Keratinocyte (primary cell): Measurements from ENCODE around the gene SLC1A4. TPM values are rescaled to one million over a fixed set of nuclear protein-coding genes. Genes with fewer than 3 reads are reported as not detected.

ENCODE experiments used
- DNase-seq: peaks from one replicate; pipeline ENCODE4 v3.0.0-alpha.2; 2011; ENCODE audit warnings: low read depth, missing footprints, low spot score
- FAIRE-seq: peaks from 2 replicates; lab custom pipeline; 2011; peaks lifted over from hg19 to GRCh38; lab: Jason Lieb, UNC
- H2AFZ ChIP-seq: 2 replicates; pipeline ENCODE4 v1.6.0; 2012; ENCODE audit warnings: low read length, control low read depth, inconsistent platforms; ENCODE audit not compliant: control insufficient read depth
- H3K27ac ChIP-seq: 2 replicates; pipeline ENCODE4 v1.5.1; 2011; ENCODE audit warnings: low read length; ENCODE audit not compliant: control insufficient read depth, insufficient read depth
- H3K27me3 ChIP-seq: 3 replicates; pipeline ENCODE4 v1.6.0; 2011; ENCODE audit warnings: low read length; ENCODE audit not compliant: control insufficient read depth, insufficient read depth; ENCODE audit errors: extremely low read depth
- H3K36me3 ChIP-seq, 2 experiments: 2 replicates in 1 of 2; 3 replicates in 1 of 2; pipeline ENCODE4 v1.5.1; 2011; ENCODE audit warnings: low read length in 2 of 2, mild to moderate bottlenecking in 1 of 2; ENCODE audit not compliant: control insufficient read depth in 2 of 2, insufficient read depth in 2 of 2; ENCODE audit errors: extremely low read depth in 1 of 2
- H3K4me1 ChIP-seq: 3 replicates; pipeline ENCODE4 v1.5.1; 2011; ENCODE audit warnings: low read length; ENCODE audit not compliant: control insufficient read depth, insufficient read depth; ENCODE audit errors: extremely low read depth
- H3K4me2 ChIP-seq: 3 replicates; pipeline ENCODE4 v1.6.0; 2011; ENCODE audit warnings: low read depth, low read length; ENCODE audit not compliant: control insufficient read depth, insufficient read depth; ENCODE audit errors: extremely low read depth
- H3K4me3 ChIP-seq, 3 experiments: fragments of 200-600 bp in 1 of 3; sonication (generic) in 1 of 3; 2 replicates in 2 of 3; 3 replicates in 1 of 3; pipeline ENCODE4 v1.5.1; 2011 to 2016; ENCODE audit warnings: low read length in 3 of 3, mild to moderate bottlenecking in 3 of 3, control low read depth in 2 of 3, inconsistent platforms in 1 of 3, low read depth in 1 of 3, mixed read lengths in 1 of 3, mixed run types in 1 of 3, moderate library complexity in 1 of 3; ENCODE audit not compliant: control insufficient read depth in 2 of 3, insufficient read depth in 2 of 3; ENCODE audit errors: extremely low read depth in 1 of 3
- H3K79me2 ChIP-seq: 2 replicates; pipeline ENCODE4 v1.6.0; 2012; ENCODE audit warnings: low read length; ENCODE audit not compliant: control insufficient read depth, insufficient read depth
- H3K9ac ChIP-seq: 3 replicates; pipeline ENCODE4 v1.6.0; 2011; ENCODE audit warnings: low read length; ENCODE audit not compliant: control insufficient read depth, insufficient read depth; ENCODE audit errors: extremely low read depth
- H3K9me1 ChIP-seq: 3 replicates; pipeline ENCODE4 v1.6.0; 2011; ENCODE audit warnings: low read length; ENCODE audit not compliant: control insufficient read depth, insufficient read depth; ENCODE audit errors: extremely low read depth
- H3K9me3 ChIP-seq: 2 replicates; pipeline ENCODE4 v1.5.1; 2012; ENCODE audit warnings: low read depth, low read length; ENCODE audit not compliant: control insufficient read depth
- H4K20me1 ChIP-seq: 3 replicates; pipeline ENCODE4 v1.6.0; 2011; ENCODE audit warnings: low read length; ENCODE audit not compliant: control insufficient read depth, insufficient read depth; ENCODE audit errors: extremely low read depth
- CTCF ChIP-seq, 3 experiments: IDR thresholded peaks in 1 of 3; conservative IDR thresholded peaks in 1 of 3; optimal IDR thresholded peaks in 1 of 3; 2 replicates in 2 of 3; 3 replicates in 1 of 3; pipeline versions ENCODE3 to v1.5.1; 2011; ENCODE audit warnings: low read length in 3 of 3, mild to moderate bottlenecking in 3 of 3, moderate library complexity in 2 of 3, control low read depth in 1 of 3, inconsistent platforms in 1 of 3; ENCODE audit not compliant: insufficient read depth in 2 of 3; ENCODE audit errors: extremely low read depth in 1 of 3
- EZH2 ChIP-seq: IDR thresholded peaks from one replicate; pipeline ENCODE4 v1.6.1; 2012; ENCODE audit warnings: inconsistent platforms, mild to moderate bottlenecking, low read length, moderate library complexity
- dilution Hi-C: fragments of 300-500 bp; cut with MboI; formaldehyde crosslinking; loops from one replicate; pipeline ENCODE4 v1.7.0; 2020; ENCODE audit warnings: low sequenced_read_pairs; ENCODE audit not compliant: extremely low pct_ligation_motif_present
- polyA plus RNA-seq, 5 experiments: library from polyadenylated mRNA; depleted of rRNA in 3 of 5; stranded (reverse) in 3 of 5; stranded (forward) in 1 of 5; unstranded in 1 of 5; fragments of >200 nt; gene quantifications; 1 replicate in 1 of 5; 2 replicates in 3 of 5; 3 replicates in 1 of 5; pipeline versions ENCODE4 v1.2.1 to v1.2.3, GENCODE V29; 2011 to 2012; ENCODE audit warnings: missing spikeins in 2 of 5, low read depth in 1 of 5, low replicate concordance in 1 of 5

SLC1A4 gene
- polyA plus RNA-seq, 1 donor (not counting 4 experiments of a cell fraction or from before 2014, with no cell fraction given): 8.2 TPM

- dilution Hi-C loops: no loop called here
- no peak for DNase-seq
- H3K27me3 ChIP-seq: no peaks in the 10 kb centered on the region
- H3K9ac ChIP-seq: no peak overlapping the region
- FAIRE-seq: no peak
- H3K27ac ChIP-seq: no peak overlapping the region
- H3K4me3 ChIP-seq: no peak overlapping the region
- no peaks in the 10 kb centered on the region for H3K9me3 ChIP-seq
- H3K36me3 ChIP-seq: peaks cover 5 to 25% of the 10 kb centered on the region in 2 experiments
- H3K79me2 ChIP-seq: no peaks in the 10 kb centered on the region
- H3K4me1 ChIP-seq: peaks cover 22% of the 10 kb centered on the region
- no peak overlapping the region for H3K4me2 ChIP-seq
- no peaks in the 10 kb centered on the region for H3K9me1 ChIP-seq
- no peaks in the 10 kb centered on the region for H4K20me1 ChIP-seq
- H2AFZ ChIP-seq: no peak overlapping the region
- TF ChIP-seq EZH2 (no peak), CTCF (optimal IDR thresholded peaks at IDR 0.05 in 1 of 3, IDR thresholded peaks at IDR 0.05 in 1 of 3, conservative IDR thresholded peaks at IDR 0.05 in 1 of 3; ENCODE audit: extremely low read depth in 1 of 3, insufficient read depth in 2 of 3, low read length in 3 of 3) (no peak)
Observed at GRCh38 chr2:65022189-65022588, 33.0 kb downstream of the SLC1A4 start.

- H3K9me1 ChIP-seq: no peaks in the 10 kb centered on the region
- H3K4me1 ChIP-seq: peaks cover 22% of the 10 kb centered on the region
- DNase-seq: no peak
- no peak overlapping the region for H2AFZ ChIP-seq
- H3K27ac ChIP-seq: peak overlapping the region; percentile 84
- no peak for FAIRE-seq
- no peaks in the 10 kb centered on the region for H3K79me2 ChIP-seq
- TF ChIP-seq EZH2: no peak
- no peak for TF ChIP-seq CTCF (optimal IDR thresholded peaks at IDR 0.05 in 1 of 3, IDR thresholded peaks at IDR 0.05 in 1 of 3, conservative IDR thresholded peaks at IDR 0.05 in 1 of 3; ENCODE audit: extremely low read depth in 1 of 3, insufficient read depth in 2 of 3, low read length in 3 of 3)
- dilution Hi-C loops: no loop called here
- H3K4me2 ChIP-seq: peak overlapping the region; percentile 25
- H3K9ac ChIP-seq: peak overlapping the region; percentile 30
- no peak overlapping the region for H3K4me3 ChIP-seq
- no peaks in the 10 kb centered on the region for H3K9me3 ChIP-seq
- H3K36me3 ChIP-seq: peaks cover 5 to 18% of the 10 kb centered on the region in 2 experiments
- H3K27me3 ChIP-seq: no peaks in the 10 kb centered on the region
- no peaks in the 10 kb centered on the region for H4K20me1 ChIP-seq
Observed at GRCh38 chr2:65023742-65024141, 34.5 kb downstream of the SLC1A4 start.
